Colon (tissue), 2 donors: ENCODE results near the gene LRP3.
"Not testable (repeated sequence)": the region's sequence is repeated elsewhere in the genome, so short reads cannot be mapped to it uniquely, and the experiment has no call there.

ENCODE experiments used
- FAIRE-seq: peaks from 2 replicates; lab custom pipeline; 2012; peaks lifted over from hg19 to GRCh38; lab: Jason Lieb, UNC
- donor health status: control.
- donor health status: control.

LRP3 gene

GRCh38 chr19:33202546-33203507 is 8.7 kb downstream of the LRP3 start:
- FAIRE-seq = no peak

- FAIRE-seq = no peak
Observed at GRCh38 chr19:33203529-33203928, 9.4 kb downstream of the LRP3 start.

GRCh38 chr19:33204136-33204973 is 10.2 kb downstream of the LRP3 start:
- FAIRE-seq = no peak

- FAIRE-seq = no peak
Observed at GRCh38 chr19:33205110-33205509, 11.0 kb downstream of the LRP3 start.

GRCh38 chr19:33205531-33206260 is 11.6 kb downstream of the LRP3 start:
- no peak for FAIRE-seq

- no peak for FAIRE-seq
Observed at GRCh38 chr19:33206261-33207039, 12.3 kb downstream of the LRP3 start.

GRCh38 chr19:33207040-33207620 is 13.0 kb downstream of the LRP3 start:
- FAIRE-seq = no peak

GRCh38 chr19:33207903-33208302 is 13.8 kb downstream of the LRP3 start:
- FAIRE-seq = no peak

- no peak for FAIRE-seq
Observed at GRCh38 chr19:33208371-33208895, 14.3 kb downstream of the LRP3 start.

- FAIRE-seq = no peak
Observed at GRCh38 chr19:33208904-33209849, 15.0 kb downstream of the LRP3 start.

- not testable (repeated sequence) for FAIRE-seq
Observed at GRCh38 chr19:33209850-33210230, 15.7 kb downstream of the LRP3 start.

GRCh38 chr19:33210266-33210940 is 16.3 kb downstream of the LRP3 start:
- FAIRE-seq = no peak

GRCh38 chr19:33211794-33212435 is 17.8 kb downstream of the LRP3 start:
- no peak for FAIRE-seq

- no peak for FAIRE-seq
Observed at GRCh38 chr19:33212436-33213172, 18.5 kb downstream of the LRP3 start.

GRCh38 chr19:33214596-33214995 is 20.5 kb downstream of the LRP3 start:
- FAIRE-seq = no peak

GRCh38 chr19:33215438-33216197 is 21.5 kb downstream of the LRP3 start:
- no peak for FAIRE-seq

- FAIRE-seq = no peak
Observed at GRCh38 chr19:33216198-33216830, 22.2 kb downstream of the LRP3 start.
